Neuronal stem cell (in vitro differentiated cells): ENCODE results near the gene GALNT1.
A peak's percentile ranks its signal among the peaks of the same experiment; 100 is the strongest.

ENCODE experiments used
- DNase-seq: peaks from one replicate; pipeline ENCODE4 v3.0.0-alpha.2; 2013; ENCODE audit warnings: low spot score
- H2AFZ ChIP-seq: one replicate; pipeline ENCODE4 v1.6.1; 2013; ENCODE audit warnings: mild to moderate bottlenecking, low read length, inconsistent platforms
- H2AK5ac ChIP-seq: 2 replicates; pipeline ENCODE4 v1.6.1; 2013; ENCODE audit warnings: low read depth, mild to moderate bottlenecking, inconsistent platforms, low read length, moderate library complexity, mixed read lengths
- H2BK120ac ChIP-seq: 2 replicates; pipeline ENCODE4 v1.6.1; 2013; ENCODE audit warnings: low read depth, mild to moderate bottlenecking, inconsistent platforms, low read length, moderate library complexity, mixed read lengths
- H2BK12ac ChIP-seq: one replicate; pipeline ENCODE4 v1.6.1; 2013; ENCODE audit warnings: low read length, inconsistent platforms
- H2BK15ac ChIP-seq: 2 replicates; pipeline ENCODE4 v1.6.1; 2013; ENCODE audit warnings: mild to moderate bottlenecking, low read length, inconsistent platforms, mixed read lengths
- H2BK5ac ChIP-seq: one replicate; pipeline ENCODE4 v1.6.1; 2013; ENCODE audit warnings: inconsistent platforms, mild to moderate bottlenecking, low read length, moderate library complexity
- H3K14ac ChIP-seq: one replicate; pipeline ENCODE4 v1.6.1; 2013; ENCODE audit warnings: low read length, inconsistent platforms
- H3K18ac ChIP-seq: 2 replicates; pipeline ENCODE4 v1.6.1; 2013; ENCODE audit warnings: low read length, inconsistent platforms
- H3K23ac ChIP-seq: 2 replicates; pipeline ENCODE4 v1.6.1; 2013; ENCODE audit warnings: low read depth, mild to moderate bottlenecking, mixed read lengths, low read length, inconsistent platforms; ENCODE audit not compliant: poor library complexity
- H3K27ac ChIP-seq: replicated peaks from 3 replicates; pipeline ENCODE4 v1.5.1; 2013; ENCODE audit warnings: low read length, inconsistent platforms
- H3K27me3 ChIP-seq, 3 experiments: 2 replicates each; pipeline ENCODE4 v1.6.1; 2013; ENCODE audit warnings: low read length in 3 of 3, mild to moderate bottlenecking in 2 of 3, inconsistent platforms in 1 of 3, low read depth in 1 of 3, mixed read lengths in 1 of 3, moderate library complexity in 1 of 3; ENCODE audit not compliant: control insufficient read depth in 3 of 3, insufficient read depth in 3 of 3
- H3K36me3 ChIP-seq, 2 donors: replicated peaks in 1 of 2; 2 replicates each; pipeline ENCODE4 v1.6.1; 2013; ENCODE audit warnings: low read length in 2 of 2; ENCODE audit not compliant: control insufficient read depth in 2 of 2, insufficient read depth in 2 of 2
- H3K4ac ChIP-seq: 2 replicates; pipeline ENCODE4 v1.6.1; 2013; ENCODE audit warnings: inconsistent platforms, mild to moderate bottlenecking, low read length, moderate library complexity
- H3K4me1 ChIP-seq, 2 donors: 1 replicate in 1 of 2; 2 replicates in 1 of 2; pipeline ENCODE4 v1.6.1; 2013; ENCODE audit warnings: low read length in 2 of 2, low read depth in 1 of 2; ENCODE audit not compliant: control insufficient read depth in 2 of 2, insufficient read depth in 1 of 2
- H3K4me2 ChIP-seq: one replicate; pipeline ENCODE4 v1.6.1; 2013; ENCODE audit warnings: mild to moderate bottlenecking, low read length, inconsistent platforms; ENCODE audit not compliant: insufficient read depth, poor library complexity, severe bottlenecking
- H3K4me3 ChIP-seq, 2 donors: 2 replicates each; pipeline ENCODE4 v1.5.1; 2013; ENCODE audit warnings: low read length in 2 of 2, mild to moderate bottlenecking in 2 of 2, inconsistent platforms in 1 of 2, moderate library complexity in 1 of 2
- H3K79me1 ChIP-seq: one replicate; pipeline ENCODE4 v1.6.1; 2013; ENCODE audit warnings: low read depth, mild to moderate bottlenecking, inconsistent platforms, low read length, moderate library complexity
- H3K9ac ChIP-seq: one replicate; pipeline ENCODE4 v1.6.1; 2013; ENCODE audit warnings: mild to moderate bottlenecking, low read depth, low read length, inconsistent platforms; ENCODE audit not compliant: poor library complexity
- H3K9me3 ChIP-seq, 2 donors: replicated peaks in 1 of 2; 2 replicates each; pipeline versions ENCODE3 to v1.6.1; 2013; ENCODE audit warnings: low read length in 2 of 2, mild to moderate bottlenecking in 2 of 2, inconsistent platforms in 1 of 2, low read depth in 1 of 2, mixed read lengths in 1 of 2, moderate library complexity in 1 of 2; ENCODE audit not compliant: control insufficient read depth in 2 of 2, insufficient read depth in 1 of 2
- H4K8ac ChIP-seq: one replicate; pipeline ENCODE4 v1.6.1; 2013; ENCODE audit warnings: low read depth, mild to moderate bottlenecking, inconsistent platforms, low read length, moderate library complexity
- H4K91ac ChIP-seq: one replicate; pipeline ENCODE4 v1.6.1; 2013; ENCODE audit warnings: low read length, low read depth, mild to moderate bottlenecking, inconsistent platforms; ENCODE audit not compliant: poor library complexity
- WGBS, 2 donors: extraction: QIAGEN DNeasy Blood & Tissue Kit; methylation state at CpG; one replicate each; pipeline ENCODE4 v1.1.7; 2013; ENCODE audit warnings: missing lambda C conversion rate in 2 of 2, mixed read lengths in 1 of 2; ENCODE audit not compliant: insufficient read length in 2 of 2, insufficient replicate concordance in 1 of 2; ENCODE audit errors: extremely low coverage in 2 of 2; 5-methylcytosine and 5-hydroxymethylcytosine counted together

Gene GALNT1

DNA sequence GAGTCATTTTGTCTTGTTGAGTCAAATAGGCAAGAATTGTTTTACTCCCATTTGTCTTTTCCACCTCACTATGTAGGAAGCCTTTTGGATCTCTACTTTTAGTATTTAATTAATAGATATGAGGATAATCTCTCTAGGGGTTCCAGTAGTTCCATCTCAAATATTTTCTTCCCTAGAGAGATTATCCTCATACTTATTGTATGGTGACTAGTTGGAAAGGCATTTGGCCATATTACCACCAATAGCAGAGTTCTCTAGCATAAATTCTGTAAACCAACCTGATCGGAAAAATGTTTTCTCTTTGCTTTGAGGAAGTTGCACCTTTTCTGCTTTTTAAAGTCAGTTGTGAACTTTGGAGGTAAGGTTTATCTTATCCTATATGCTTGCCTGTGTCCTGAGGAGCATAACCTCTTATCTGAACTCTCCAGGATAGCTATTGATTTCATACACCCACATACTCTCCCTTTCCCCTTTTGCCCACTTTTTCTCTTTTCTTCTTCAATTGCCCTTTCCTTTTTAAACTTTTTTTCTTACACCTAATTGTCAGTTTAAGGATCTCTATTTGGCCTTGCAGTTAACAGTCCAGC, 100.8 kb downstream of the GALNT1 start:
- H3K23ac ChIP-seq = no peak overlapping the region
- H3K27me3 ChIP-seq = no peaks in the 10 kb centered on the region
- no peak overlapping the region for H2BK12ac ChIP-seq
- no peak overlapping the region for H3K4ac ChIP-seq
- WGBS, 2 donors = no CpG with 5 or more reads among the region's 1 CpG
- H4K91ac ChIP-seq = no peak overlapping the region
- no peak overlapping the region for H2AK5ac ChIP-seq
- H3K4me1 ChIP-seq = peaks cover 2 to 6% of the 10 kb centered on the region in 2 donors
- no peak overlapping the region for H2BK5ac ChIP-seq
- H2BK15ac ChIP-seq = no peak overlapping the region
- H3K18ac ChIP-seq = no peak overlapping the region
- no peak overlapping the region for H3K4me3 ChIP-seq
- no peaks in the 10 kb centered on the region for H3K79me1 ChIP-seq
- DNase-seq = no peak
- no peak overlapping the region for H3K4me2 ChIP-seq
- H3K36me3 ChIP-seq = peaks cover 0 to 61% of the 10 kb centered on the region in 2 donors
- H3K9me3 ChIP-seq = no peaks in the 10 kb centered on the region
- no peak overlapping the region for H2AFZ ChIP-seq
- no peak overlapping the region for H4K8ac ChIP-seq
- no peak overlapping the region for H3K14ac ChIP-seq
- H3K9ac ChIP-seq = no peak overlapping the region
- no peak overlapping the region for H3K27ac ChIP-seq
- H2BK120ac ChIP-seq = no peak overlapping the region

DNA sequence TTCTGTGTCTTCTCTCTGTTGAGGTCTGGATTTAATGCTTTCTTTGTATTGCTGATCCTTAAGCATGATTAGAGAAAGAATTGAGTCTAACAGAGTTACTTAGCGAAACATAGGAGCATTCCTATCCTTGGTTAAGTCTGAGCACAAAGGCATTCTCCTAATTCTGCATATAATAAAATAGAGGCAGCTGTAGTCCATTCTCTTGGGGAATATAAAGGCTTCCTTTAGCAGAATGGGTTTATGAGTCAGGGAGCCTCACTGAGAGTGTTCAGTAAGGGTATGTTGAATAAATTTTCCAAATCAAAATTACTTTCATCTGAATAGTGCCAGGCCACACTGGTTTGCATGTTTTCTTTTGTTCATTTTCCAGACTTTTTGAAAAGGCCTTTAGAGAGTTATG, 101.5 kb downstream of the GALNT1 start:
- Histone ChIP-seq H2BK120ac (no peak overlapping the region), H3K23ac (no peak overlapping the region), H3K4me1 (peaks cover 2 to 6% of the 10 kb centered on the region in 2 donors), H2AK5ac (no peak overlapping the region), H3K9ac (no peak overlapping the region), H2AFZ (no peak overlapping the region), H3K9me3 (no peaks in the 10 kb centered on the region), H3K27me3 (no peaks in the 10 kb centered on the region), H2BK15ac (no peak overlapping the region), H3K18ac (no peak overlapping the region), H3K4ac (no peak overlapping the region), H2BK12ac (no peak overlapping the region), H3K14ac (no peak overlapping the region), H3K27ac (no peak overlapping the region), H3K4me2 (no peak overlapping the region), H3K36me3 (peaks cover 0 to 56% of the 10 kb centered on the region in 2 donors), H4K91ac (no peak overlapping the region), H3K79me1 (no peaks in the 10 kb centered on the region), H2BK5ac (no peak overlapping the region), H3K4me3 (no peak overlapping the region), H4K8ac (no peak overlapping the region)
- WGBS, 2 donors = no CpG with 5 or more reads among the region's 1 CpG
- DNase-seq = peak; percentile 15

DNA sequence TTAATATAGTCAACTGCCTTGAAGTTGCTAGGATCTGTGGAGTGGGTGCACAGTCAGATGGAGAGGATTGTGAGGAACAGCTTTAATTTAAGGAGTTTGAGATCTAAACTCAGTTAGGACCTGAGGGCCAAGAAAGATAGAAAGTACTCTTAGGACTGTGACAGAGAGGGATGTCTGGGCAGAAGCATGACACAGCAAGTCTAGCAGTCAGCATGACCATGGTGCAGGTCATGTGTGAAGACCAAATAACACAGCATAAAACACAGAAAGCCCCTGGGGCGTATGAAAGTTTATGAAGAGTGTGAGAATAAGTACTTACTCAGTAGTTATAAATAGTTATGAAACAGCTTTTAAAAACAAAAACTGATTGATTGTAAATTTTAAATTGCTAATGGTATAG, 107.2 kb downstream of the GALNT1 start:
- Histone ChIP-seq H3K14ac (no peak overlapping the region), H3K4me3 (no peak overlapping the region), H2AK5ac (no peak overlapping the region), H3K79me1 (no peaks in the 10 kb centered on the region), H2BK15ac (no peak overlapping the region), H3K4me2 (no peak overlapping the region), H2BK120ac (no peak overlapping the region), H4K8ac (no peak overlapping the region), H3K4ac (no peak overlapping the region), H2BK12ac (no peak overlapping the region), H3K27ac (no peak overlapping the region), H4K91ac (no peak overlapping the region), H2AFZ (no peak overlapping the region), H3K9ac (no peak overlapping the region), H3K9me3 (no peaks in the 10 kb centered on the region), H2BK5ac (no peak overlapping the region), H3K18ac (no peak overlapping the region), H3K27me3 (no peaks in the 10 kb centered on the region), H3K4me1 (peaks cover 0 to under 1% of the 10 kb centered on the region in 2 donors), H3K36me3 (peaks cover 2 to 81% of the 10 kb centered on the region in 2 donors), H3K23ac (no peak overlapping the region)
- no CpG with 5 or more reads among the region's 1 CpG for whole genome bisulfite sequencing, 2 donors
- DNase-seq = no peak

DNA sequence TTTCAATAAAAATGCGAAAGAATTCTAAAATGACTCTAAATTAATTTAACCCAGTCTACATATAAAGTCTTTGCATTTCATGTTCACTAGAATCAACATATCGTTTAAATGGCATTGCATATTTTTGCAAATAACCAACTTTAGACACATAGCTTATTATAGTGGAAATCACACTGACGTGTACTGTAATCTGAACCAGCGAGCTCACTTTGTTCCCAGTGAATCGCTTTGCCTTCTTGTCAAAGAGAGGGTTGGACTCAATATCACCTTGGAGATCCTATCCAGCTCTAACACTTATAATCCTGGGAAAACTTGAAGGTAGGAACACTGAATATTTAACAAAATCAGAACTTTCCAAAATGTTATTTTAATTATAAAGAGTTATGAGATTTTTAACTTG, 108.2 kb downstream of the GALNT1 start:
- Histone ChIP-seq H3K18ac (no peak overlapping the region), H3K4me2 (no peak overlapping the region), H3K4me3 (no peak overlapping the region), H3K4me1 (no peaks in the 10 kb centered on the region), H3K9ac (no peak overlapping the region), H3K79me1 (no peaks in the 10 kb centered on the region), H3K14ac (no peak overlapping the region), H2AK5ac (no peak overlapping the region), H3K27me3 (no peaks in the 10 kb centered on the region), H3K4ac (no peak overlapping the region), H3K27ac (no peak overlapping the region), H2BK15ac (no peak overlapping the region), H2BK5ac (no peak overlapping the region), H3K23ac (no peak overlapping the region), H3K36me3 (peaks cover 2 to 84% of the 10 kb centered on the region in 2 donors), H2BK12ac (no peak overlapping the region), H4K91ac (no peak overlapping the region), H3K9me3 (no peaks in the 10 kb centered on the region), H2AFZ (no peak overlapping the region), H2BK120ac (no peak overlapping the region), H4K8ac (no peak overlapping the region)
- no peak for DNase-seq
- WGBS, 2 donors = no CpG with 5 or more reads among the region's 5 CpGs
